ENCODE results near the gene RANBP9. TPM values are rescaled to one million over a fixed set of nuclear protein-coding genes. Genes with fewer than 3 reads are reported as not detected.

RANBP9 gene
- total and polyA plus RNA-seq, 9 of the 15 experiments (the other 6 are each of a cell fraction or from before 2014, with no cell fraction given), result 27.5 to 130 (median 61.5) TPM

DNA sequence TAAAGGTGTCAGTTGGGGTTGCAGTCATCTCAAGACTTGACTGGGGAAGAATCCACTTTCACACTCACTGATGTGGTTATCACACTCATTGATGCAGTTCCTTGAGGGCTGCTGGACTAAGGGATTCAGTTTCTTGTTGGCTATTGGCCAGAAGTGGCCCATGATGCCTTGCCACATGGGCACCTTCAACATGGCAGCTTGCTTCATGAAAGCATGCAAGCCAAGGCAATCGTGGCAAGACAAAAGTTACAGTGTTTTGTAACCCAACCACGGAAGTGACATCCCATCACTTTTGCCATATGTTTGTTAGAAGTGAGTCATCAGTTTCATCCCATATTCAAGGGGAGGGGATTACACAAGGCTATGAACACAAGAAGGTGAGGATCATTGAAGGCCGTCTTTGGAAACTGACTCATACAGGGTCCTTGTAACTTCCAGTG, 3.8 kb upstream of the RANBP9 start:
- no peak overlapping the region for H3K4me2 ChIP-seq (ENCODE audit: insufficient read depth, low read length)
- peaks cover 7 to 11% of the 10 kb centered on the region in 2 experiments; a peak in 4 of 5 replicates for H3K4me1 ChIP-seq (replicated peaks in 1 of 2; ENCODE audit: control insufficient read depth in 2 of 2, insufficient read depth in 2 of 2, low read length in 2 of 2)
- 0 out of 2 replicates have a peak, but pooled peaks cover 1% of the 10 kb centered on the region for H4K20me1 ChIP-seq (replicated peaks; ENCODE audit: control insufficient read depth, insufficient read depth, low read length)
- no peak overlapping the region for H3K9ac ChIP-seq (ENCODE audit: insufficient read depth in 1 of 2, low read depth in 2 of 2, low read length in 2 of 2)
- peaks cover 19% of the 10 kb centered on the region for H3K9me3 ChIP-seq (replicated peaks; ENCODE audit: control insufficient read depth, insufficient read depth, low read depth, low read length)
- no peaks in the 10 kb centered on the region for H3K27me3 ChIP-seq (ENCODE audit: control insufficient read depth in 2 of 2, insufficient read depth in 2 of 2, low read length in 2 of 2)
- in situ Hi-C loops (cut with MboI), result no loop called here
- H3K9me1 ChIP-seq (ENCODE audit: control insufficient read depth, insufficient read depth, low read length), result no peaks in the 10 kb centered on the region
- ATAC-seq, result no peak
- ChIA-PET CTCF (ENCODE audit: low intra/inter-chr PET ratio) (no interaction called here), POLR2A (no interaction called here)
- peaks cover 20% of the 10 kb centered on the region for H3K79me2 ChIP-seq (ENCODE audit: control insufficient read depth, insufficient read depth, low read length)
- FAIRE-seq, result peak; percentile 32
- 16% methylated on average over 3 of the region's 3 CpGs for WGBS (ENCODE audit: insufficient coverage, low coverage, missing lambda C conversion rate)
- H2AFZ ChIP-seq (ENCODE audit: low read depth, low read length), result peak overlapping the region; percentile 29
- DNase-seq (ENCODE audit: extremely low read depth in 1 of 4, low spot score in 3 of 4), result peak in 3 of 4 experiments; percentile 29 to 58 (median 55)
- intact Hi-C loops (cut with micrococcal nuclease), result no loop called here
- no TSS peak for BruUV-seq (replicated peaks)
- no peak overlapping the region for H3K4me3 ChIP-seq
- no peak overlapping the region for H3K27ac ChIP-seq (ENCODE audit: extremely low read depth, low read depth, low read length)
- H3K36me3 ChIP-seq (ENCODE audit: control insufficient read depth, insufficient read depth, low read length), result no peaks in the 10 kb centered on the region
- TF ChIP-seq FOSL1 (tag; conservative IDR thresholded peaks at IDR 0.05) (0 out of 2 replicates have a peak, but pooled peaks have one; percentile 28), ZNF24 (IDR thresholded peaks at IDR 0.05) (peak; percentile 27; the same call in 1 of the 2 replicates), MEIS2 (IDR thresholded peaks at IDR 0.05; ENCODE audit: partially characterized antibody) (peak; percentile 23), CEBPB (tag; IDR thresholded peaks at IDR 0.05) (peak; percentile 30; the same call in 1 of the 2 replicates), CBX8 (IDR thresholded peaks at IDR 0.05; ENCODE audit: borderline replicate concordance, extremely low read depth, low read depth, low read length, poor library complexity, severe bottlenecking) (no peak), TRIM24 (IDR thresholded peaks at IDR 0.05) (peak; percentile 72 to 78), ZNF780A (CRISPR knock-in tag; IDR thresholded peaks at IDR 0.05) (no peak), ZNF316 (IDR thresholded peaks at IDR 0.05) (peak; percentile 57), NFATC3 (IDR thresholded peaks at IDR 0.05) (no peak), GABPB1 (CRISPR knock-in tag; IDR thresholded peaks at IDR 0.05) (0 out of 2 replicates have a peak, but pooled peaks have one; percentile 20), NFE2 (IDR thresholded peaks at IDR 0.05; ENCODE audit: low read depth) (peak; percentile 36), JUND (IDR thresholded peaks at IDR 0.05; ENCODE audit: borderline replicate concordance, low read depth, low read length) (peak; percentile 60; the same call in 1 of the 2 replicates), JUND (tag; IDR thresholded peaks at IDR 0.05; ENCODE audit: borderline replicate concordance, low read depth, low read length) (no peak), SNIP1 (IDR thresholded peaks at IDR 0.05; ENCODE audit: low read depth) (no peak), SMARCA4 (IDR thresholded peaks at IDR 0.05) (peak; percentile 21; the same call in 1 of the 2 replicates), CEBPG (CRISPR knock-in tag; IDR thresholded peaks at IDR 0.05) (peak; percentile 14; the same call in 1 of the 2 replicates), CEBPG (tag; conservative IDR thresholded peaks at IDR 0.05 in 1 of 2, IDR thresholded peaks at IDR 0.05 in 1 of 2) (no peak; a peak in 1 of 4 replicates), C11orf30 (IDR thresholded peaks at IDR 0.05; ENCODE audit: low read depth) (peak; percentile 10; the same call in 1 of the 2 replicates), EHMT2 (IDR thresholded peaks at IDR 0.05) (0 out of 2 replicates have a peak, but pooled peaks have one; percentile 53)
- TF ChIP-seq, protein P1, sequence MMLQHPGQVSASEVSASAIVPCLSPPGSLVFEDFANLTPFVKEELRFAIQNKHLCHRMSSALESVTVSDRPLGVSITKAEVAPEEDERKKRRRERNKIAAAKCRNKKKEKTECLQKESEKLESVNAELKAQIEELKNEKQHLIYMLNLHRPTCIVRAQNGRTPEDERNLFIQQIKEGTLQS (IDR thresholded peaks at IDR 0.05), result peak; percentile 87
- TF ChIP-seq, protein P1 (CRISPR knock-in tag; conservative IDR thresholded peaks at IDR 0.05), result no peak
- TF ChIP-seq, protein P2, sequence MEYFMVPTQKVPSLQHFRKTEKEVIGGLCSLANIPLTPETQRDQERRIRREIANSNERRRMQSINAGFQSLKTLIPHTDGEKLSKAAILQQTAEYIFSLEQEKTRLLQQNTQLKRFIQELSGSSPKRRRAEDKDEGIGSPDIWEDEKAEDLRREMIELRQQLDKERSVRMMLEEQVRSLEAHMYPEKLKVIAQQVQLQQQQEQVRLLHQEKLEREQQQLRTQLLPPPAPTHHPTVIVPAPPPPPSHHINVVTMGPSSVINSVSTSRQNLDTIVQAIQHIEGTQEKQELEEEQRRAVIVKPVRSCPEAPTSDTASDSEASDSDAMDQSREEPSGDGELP (CRISPR knock-in tag; IDR thresholded peaks at IDR 0.05; ENCODE audit: borderline replicate concordance), result 0 out of 2 replicates have a peak, but pooled peaks have one; percentile 27
- TF ChIP-seq, protein P3, sequence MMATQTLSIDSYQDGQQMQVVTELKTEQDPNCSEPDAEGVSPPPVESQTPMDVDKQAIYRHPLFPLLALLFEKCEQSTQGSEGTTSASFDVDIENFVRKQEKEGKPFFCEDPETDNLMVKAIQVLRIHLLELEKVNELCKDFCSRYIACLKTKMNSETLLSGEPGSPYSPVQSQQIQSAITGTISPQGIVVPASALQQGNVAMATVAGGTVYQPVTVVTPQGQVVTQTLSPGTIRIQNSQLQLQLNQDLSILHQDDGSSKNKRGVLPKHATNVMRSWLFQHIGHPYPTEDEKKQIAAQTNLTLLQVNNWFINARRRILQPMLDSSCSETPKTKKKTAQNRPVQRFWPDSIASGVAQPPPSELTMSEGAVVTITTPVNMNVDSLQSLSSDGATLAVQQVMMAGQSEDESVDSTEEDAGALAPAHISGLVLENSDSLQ (IDR thresholded peaks at IDR 0.05), result 0 out of 2 replicates have a peak, but pooled peaks have one; percentile 13

Data from K562 (cell line).